WTC11 (cell line): ENCODE measurements around the gene CHST11. TPM values are rescaled to one million over a fixed set of nuclear protein-coding genes. Genes with fewer than 3 reads are reported as not detected.

Experiments used
- ATAC-seq: fragments of 200-7000 bp; cut with Tn5 transposase; 2 replicates; pipeline ENCODE4 v1.10.0; 2021; ENCODE audit warnings: mild to moderate bottlenecking, moderate library complexity
- CTCF ChIA-PET: fragments of 300-600 bp; sonication (Branson Sonifier 250); formaldehyde crosslinking; loops from one replicate; lab custom pipeline; 2021; ENCODE audit warnings: antibody characterized with exemption; lab: Charles Lee
- POLR2A ChIA-PET: fragments of 350-600 bp; sonication (Branson Sonifier 250); formaldehyde crosslinking; loops from one replicate; lab custom pipeline; 2021; ENCODE audit warnings: antibody characterized with exemption; lab: Charles Lee
- DNase-seq: peaks from one replicate; pipeline ENCODE4 v3.0.0; 2021; ENCODE audit warnings: low spot score
- H3K27ac Mint-ChIP-seq: 2 replicates; pipeline ENCODE4 v1.8.0; 2021; ENCODE audit warnings: mixed read lengths
- H3K27me3 Mint-ChIP-seq: 2 replicates; pipeline ENCODE4 v1.8.0; 2021; ENCODE audit warnings: low read depth, mild to moderate bottlenecking, moderate library complexity, mixed read lengths
- H3K36me3 Mint-ChIP-seq: 2 replicates; pipeline ENCODE4 v1.8.0; 2021; ENCODE audit warnings: mixed read lengths
- H3K4me1 Mint-ChIP-seq: 2 replicates; pipeline ENCODE4 v1.8.0; 2022; ENCODE audit warnings: mixed read lengths
- H3K4me3 Mint-ChIP-seq: 2 replicates; pipeline ENCODE4 v1.8.0; 2021; ENCODE audit warnings: mild to moderate bottlenecking, moderate library complexity, mixed read lengths
- H3K9me3 Mint-ChIP-seq: 2 replicates; pipeline ENCODE4 v1.8.0; 2021; ENCODE audit warnings: mixed read lengths
- E2F1 ChIP-seq: sonication (generic); formaldehyde crosslinking; IDR thresholded peaks from 2 replicates; pipeline ENCODE4 v1.8.0; 2022; ENCODE audit warnings: mild to moderate bottlenecking, missing genetic modification reagents
- EMX1 ChIP-seq: fragments of 250-450 bp; sonication (Bioruptor Pico); IDR thresholded peaks from 2 replicates; pipeline ENCODE4 v1.8.0; 2021; ENCODE audit warnings: mild to moderate bottlenecking
- ETV6 ChIP-seq: sonication (generic); formaldehyde crosslinking; IDR thresholded peaks from 2 replicates; pipeline ENCODE4 v1.8.1; 2022; ENCODE audit warnings: mild to moderate bottlenecking, missing genetic modification reagents
- GABPB1 ChIP-seq: sonication (generic); formaldehyde crosslinking; IDR thresholded peaks from 2 replicates; pipeline ENCODE4 v1.8.1; 2023; ENCODE audit warnings: mild to moderate bottlenecking, missing genetic modification reagents
- IRF2 ChIP-seq: sonication (generic); formaldehyde crosslinking; IDR thresholded peaks from 2 replicates; pipeline ENCODE4 v1.8.0; 2022; ENCODE audit warnings: low read depth, missing genetic modification reagents, borderline replicate concordance
- MYBL2 ChIP-seq: sonication (generic); formaldehyde crosslinking; IDR thresholded peaks from 2 replicates; pipeline ENCODE4 v1.8.1; 2023; ENCODE audit warnings: mild to moderate bottlenecking, moderate library complexity, missing genetic modification reagents
- NR3C1 ChIP-seq: sonication (generic); formaldehyde crosslinking; conservative IDR thresholded peaks from 2 replicates; pipeline ENCODE4 v1.8.1; 2023; ENCODE audit warnings: low read depth, mild to moderate bottlenecking, missing genetic modification reagents
- ZBTB21 ChIP-seq: sonication (generic); formaldehyde crosslinking; IDR thresholded peaks from 2 replicates; pipeline ENCODE4 v1.8.1; 2023; ENCODE audit warnings: mild to moderate bottlenecking, missing genetic modification reagents, borderline replicate concordance
- ZNF121 ChIP-seq: sonication (generic); formaldehyde crosslinking; IDR thresholded peaks from 2 replicates; pipeline ENCODE4 v1.8.0; 2023; ENCODE audit warnings: missing genetic modification reagents
- ZNF138 ChIP-seq: sonication (generic); formaldehyde crosslinking; conservative IDR thresholded peaks from 2 replicates; pipeline ENCODE4 v1.8.1; 2022; ENCODE audit warnings: mild to moderate bottlenecking, moderate library complexity, missing genetic modification reagents
- ZNF263 ChIP-seq: sonication (generic); formaldehyde crosslinking; IDR thresholded peaks from 2 replicates; pipeline ENCODE4 v1.8.1; 2022; ENCODE audit warnings: low read depth, mild to moderate bottlenecking, moderate library complexity, missing genetic modification reagents
- total RNA-seq: library from RNA; stranded (reverse); gene quantifications from 3 replicates; pipeline ENCODE4 v1.2.3, GENCODE V29; 2021
- TF ChIP-seq, protein P1 (sequence below): sonication (generic); formaldehyde crosslinking; IDR thresholded peaks from 2 replicates; pipeline ENCODE4 v1.8.0; 2023; ENCODE audit warnings: missing genetic modification reagents, mild to moderate bottlenecking, borderline replicate concordance
- TF ChIP-seq, protein P2 (sequence below): fragments of 250-450 bp; sonication (Bioruptor Pico); IDR thresholded peaks from 2 replicates; pipeline ENCODE4 v1.9.0; 2021; ENCODE audit warnings: mild to moderate bottlenecking

CHST11 gene
- total RNA-seq, 1 experiment from 2014 or later = 24.2 TPM

DNA sequence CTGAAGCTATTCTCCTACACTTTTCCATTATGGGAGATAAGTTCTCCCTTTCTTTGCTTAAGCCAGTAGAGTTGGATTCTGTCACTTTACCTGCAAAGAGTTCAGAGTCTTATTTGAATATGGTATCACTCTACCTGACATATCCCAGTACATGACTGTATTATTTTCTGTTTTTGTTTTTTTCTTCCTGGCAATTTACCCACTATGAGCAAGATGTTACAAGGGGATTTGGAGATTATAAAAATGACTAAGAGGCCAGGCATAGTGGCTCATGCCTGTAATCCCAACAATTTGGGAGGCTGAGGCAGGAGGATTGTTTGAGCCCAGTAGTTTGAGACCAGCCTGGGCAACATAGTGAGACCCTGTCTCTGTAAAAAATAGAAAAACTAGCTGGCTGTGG lies 46.4 kb upstream of the CHST11 start (continued):
- TF ChIP-seq EMX1 (CRISPR knock-in tag) (no peak), MYBL2 (CRISPR knock-in tag) (no peak), GABPB1 (CRISPR knock-in tag) (no peak), ZNF138 (CRISPR knock-in tag) (no peak)

- POLR2A ChIA-PET = no interaction called here
- CTCF ChIA-PET = interaction anchor here (1.3 kb wide), 1 partner anchor 29 kb away, joined by 3 read pairs; no protein-coding TSS in a partner anchor
- peaks cover 20% of the 10 kb centered on the region for H3K4me1 Mint-ChIP-seq
Observed at GRCh38 chr12:104410786-104411185, 46.0 kb upstream of the CHST11 start.

More at GRCh38 chr12:104410786-104411185, 46.0 kb upstream of the CHST11 start:
- TF ChIP-seq ZNF263 (CRISPR knock-in tag) (no peak), ZNF121 (no peak), IRF2 (CRISPR knock-in tag) (no peak), NR3C1 (CRISPR knock-in tag) (no peak), ZBTB21 (CRISPR knock-in tag) (no peak), MYBL2 (CRISPR knock-in tag) (no peak), E2F1 (CRISPR knock-in tag) (no peak), ETV6 (CRISPR knock-in tag) (no peak)
- TF ChIP-seq, protein P1, sequence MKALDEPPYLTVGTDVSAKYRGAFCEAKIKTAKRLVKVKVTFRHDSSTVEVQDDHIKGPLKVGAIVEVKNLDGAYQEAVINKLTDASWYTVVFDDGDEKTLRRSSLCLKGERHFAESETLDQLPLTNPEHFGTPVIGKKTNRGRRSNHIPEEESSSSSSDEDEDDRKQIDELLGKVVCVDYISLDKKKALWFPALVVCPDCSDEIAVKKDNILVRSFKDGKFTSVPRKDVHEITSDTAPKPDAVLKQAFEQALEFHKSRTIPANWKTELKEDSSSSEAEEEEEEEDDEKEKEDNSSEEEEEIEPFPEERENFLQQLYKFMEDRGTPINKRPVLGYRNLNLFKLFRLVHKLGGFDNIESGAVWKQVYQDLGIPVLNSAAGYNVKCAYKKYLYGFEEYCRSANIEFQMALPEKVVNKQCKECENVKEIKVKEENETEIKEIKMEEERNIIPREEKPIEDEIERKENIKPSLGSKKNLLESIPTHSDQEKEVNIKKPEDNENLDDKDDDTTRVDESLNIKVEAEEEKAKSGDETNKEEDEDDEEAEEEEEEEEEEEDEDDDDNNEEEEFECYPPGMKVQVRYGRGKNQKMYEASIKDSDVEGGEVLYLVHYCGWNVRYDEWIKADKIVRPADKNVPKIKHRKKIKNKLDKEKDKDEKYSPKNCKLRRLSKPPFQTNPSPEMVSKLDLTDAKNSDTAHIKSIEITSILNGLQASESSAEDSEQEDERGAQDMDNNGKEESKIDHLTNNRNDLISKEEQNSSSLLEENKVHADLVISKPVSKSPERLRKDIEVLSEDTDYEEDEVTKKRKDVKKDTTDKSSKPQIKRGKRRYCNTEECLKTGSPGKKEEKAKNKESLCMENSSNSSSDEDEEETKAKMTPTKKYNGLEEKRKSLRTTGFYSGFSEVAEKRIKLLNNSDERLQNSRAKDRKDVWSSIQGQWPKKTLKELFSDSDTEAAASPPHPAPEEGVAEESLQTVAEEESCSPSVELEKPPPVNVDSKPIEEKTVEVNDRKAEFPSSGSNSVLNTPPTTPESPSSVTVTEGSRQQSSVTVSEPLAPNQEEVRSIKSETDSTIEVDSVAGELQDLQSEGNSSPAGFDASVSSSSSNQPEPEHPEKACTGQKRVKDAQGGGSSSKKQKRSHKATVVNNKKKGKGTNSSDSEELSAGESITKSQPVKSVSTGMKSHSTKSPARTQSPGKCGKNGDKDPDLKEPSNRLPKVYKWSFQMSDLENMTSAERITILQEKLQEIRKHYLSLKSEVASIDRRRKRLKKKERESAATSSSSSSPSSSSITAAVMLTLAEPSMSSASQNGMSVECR (CRISPR knock-in tag) = no peak
- TF ChIP-seq, protein P2, sequence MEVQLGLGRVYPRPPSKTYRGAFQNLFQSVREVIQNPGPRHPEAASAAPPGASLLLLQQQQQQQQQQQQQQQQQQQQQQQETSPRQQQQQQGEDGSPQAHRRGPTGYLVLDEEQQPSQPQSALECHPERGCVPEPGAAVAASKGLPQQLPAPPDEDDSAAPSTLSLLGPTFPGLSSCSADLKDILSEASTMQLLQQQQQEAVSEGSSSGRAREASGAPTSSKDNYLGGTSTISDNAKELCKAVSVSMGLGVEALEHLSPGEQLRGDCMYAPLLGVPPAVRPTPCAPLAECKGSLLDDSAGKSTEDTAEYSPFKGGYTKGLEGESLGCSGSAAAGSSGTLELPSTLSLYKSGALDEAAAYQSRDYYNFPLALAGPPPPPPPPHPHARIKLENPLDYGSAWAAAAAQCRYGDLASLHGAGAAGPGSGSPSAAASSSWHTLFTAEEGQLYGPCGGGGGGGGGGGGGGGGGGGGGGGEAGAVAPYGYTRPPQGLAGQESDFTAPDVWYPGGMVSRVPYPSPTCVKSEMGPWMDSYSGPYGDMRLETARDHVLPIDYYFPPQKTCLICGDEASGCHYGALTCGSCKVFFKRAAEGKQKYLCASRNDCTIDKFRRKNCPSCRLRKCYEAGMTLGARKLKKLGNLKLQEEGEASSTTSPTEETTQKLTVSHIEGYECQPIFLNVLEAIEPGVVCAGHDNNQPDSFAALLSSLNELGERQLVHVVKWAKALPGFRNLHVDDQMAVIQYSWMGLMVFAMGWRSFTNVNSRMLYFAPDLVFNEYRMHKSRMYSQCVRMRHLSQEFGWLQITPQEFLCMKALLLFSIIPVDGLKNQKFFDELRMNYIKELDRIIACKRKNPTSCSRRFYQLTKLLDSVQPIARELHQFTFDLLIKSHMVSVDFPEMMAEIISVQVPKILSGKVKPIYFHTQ (CRISPR knock-in tag) = no peak
- peaks cover 10% of the 10 kb centered on the region for H3K36me3 Mint-ChIP-seq
- no peak for DNase-seq
- ATAC-seq = no peak
- no peak overlapping the region for H3K4me3 Mint-ChIP-seq
- H3K27ac Mint-ChIP-seq = no peak overlapping the region
- H3K27me3 Mint-ChIP-seq = peaks cover 13% of the 10 kb centered on the region
- H3K9me3 Mint-ChIP-seq = peaks cover 26% of the 10 kb centered on the region
